Ishikawa (cell line): ENCODE results near the gene CD46.

ENCODE experiments used
- CEBPB ChIP-seq: IDR thresholded peaks from 2 replicates; pipeline ENCODE4 v1.6.1; 2012
- CREB1 ChIP-seq: IDR thresholded peaks from 2 replicates; pipeline ENCODE4 v1.6.1; 2012; ENCODE audit warnings: low read depth
- EP300 ChIP-seq: IDR thresholded peaks from 2 replicates; pipeline ENCODE4 v1.6.1; 2012; ENCODE audit warnings: borderline replicate concordance
- FOXM1 ChIP-seq: IDR thresholded peaks from 2 replicates; pipeline ENCODE4 v1.6.1; 2012; ENCODE audit warnings: low read depth, borderline replicate concordance
- MAX ChIP-seq: IDR thresholded peaks from 2 replicates; pipeline ENCODE4 v1.6.1; 2012
- NFIC ChIP-seq: IDR thresholded peaks from 2 replicates; pipeline ENCODE4 v1.6.1; 2012
- REST ChIP-seq: IDR thresholded peaks from 2 replicates; pipeline ENCODE4 v1.6.1; 2012; ENCODE audit warnings: low read depth, mild to moderate bottlenecking
- TAF1 ChIP-seq: IDR thresholded peaks from 2 replicates; pipeline ENCODE4 v1.6.1; 2012; ENCODE audit warnings: low read depth, mild to moderate bottlenecking
- TCF12 ChIP-seq: IDR thresholded peaks from 2 replicates; pipeline ENCODE4 v1.6.1; 2012; ENCODE audit warnings: low read depth
- YY1 ChIP-seq: IDR thresholded peaks from 2 replicates; pipeline ENCODE4 v1.6.1; 2012; ENCODE audit warnings: low read depth

GRCh38 chr1:207806531-207807325 is 54.9 kb downstream of the CD46 start:
- TF ChIP-seq YY1 (no peak), CREB1 (no peak), EP300 (no peak), NFIC (no peak), TAF1 (no peak), CEBPB (no peak), FOXM1 (no peak), TCF12 (no peak), MAX (no peak), REST (no peak)
